Ascending aorta (tissue), 2 donors: ENCODE data around the gene JAG1. TPM values are rescaled to one million over a fixed set of nuclear protein-coding genes. Genes with fewer than 3 reads are reported as not detected.

Experiments used
- DNase-seq, 2 donors: peaks; one replicate each; pipeline ENCODE4 v3.0.0-alpha.2; 2019; ENCODE audit warnings: low spot score in 2 of 2
- H3K27ac ChIP-seq, 2 donors: fragments of 200-600 bp; sonication (generic); one replicate each; pipeline ENCODE4 v1.5.1; 2016 to 2017; ENCODE audit warnings: mild to moderate bottlenecking in 1 of 2
- H3K27me3 ChIP-seq: fragments of 200-600 bp; sonication (generic); one replicate; pipeline ENCODE4 v1.5.1; 2017
- H3K36me3 ChIP-seq, 2 donors: fragments of 200-600 bp; sonication (generic); one replicate each; pipeline ENCODE4 v1.5.1; 2016
- H3K4me1 ChIP-seq, 2 donors: fragments of 200-600 bp; sonication (generic); one replicate each; pipeline ENCODE4 v1.5.1; 2016 to 2017; ENCODE audit warnings: mild to moderate bottlenecking in 1 of 2
- H3K4me3 ChIP-seq, 2 donors: fragments of 200-600 bp; sonication (generic); one replicate each; pipeline ENCODE4 v1.5.1; 2016 to 2017; ENCODE audit warnings: mild to moderate bottlenecking in 1 of 2
- H3K9me3 ChIP-seq, 2 donors: fragments of 200-600 bp; sonication (generic); one replicate each; pipeline ENCODE4 v1.5.1; 2016
- CTCF ChIP-seq, 3 experiments: fragments of 200-600 bp in 2 of 3; fragments of 450-650 bp in 1 of 3; sonication (generic) in 2 of 3; IDR thresholded peaks; one replicate each; pipeline ENCODE4 v1.5.1; 2016 to 2019; ENCODE audit warnings: antibody characterized with exemption in 3 of 3, mild to moderate bottlenecking in 1 of 3, moderate library complexity in 1 of 3
- intact Hi-C: fragments of 100-400 bp; cut with DNase I; formaldehyde crosslinking; loops from one replicate; pipeline ENCODE4 v1.15.1; 2023
- total RNA-seq: library from RNA; depleted of rRNA; stranded (reverse); fragments of >200 nt; gene quantifications from one replicate; pipeline ENCODE4 v1.1.0, GENCODE V29; 2016

The JAG1 gene
- total RNA-seq, 1 donor from 2014 or later, result 101 TPM

GRCh38 chr20:10658876-10659632 is 14.7 kb downstream of the JAG1 start:
- TF ChIP-seq CTCF (IDR thresholded peaks at IDR 0.05), result no peak
- H3K27me3 ChIP-seq, result no peaks in the 10 kb centered on the region
- H3K4me3 ChIP-seq, result peak overlapping the region in 1 of 2 donors; percentile 2
- DNase-seq, result peak in 1 of 2 donors; percentile 57
- peak overlapping the region; percentile 93 to 100 for H3K27ac ChIP-seq
- intact Hi-C loops, result no loop called here
- H3K9me3 ChIP-seq, result no peaks in the 10 kb centered on the region
- peaks cover 31 to 94% of the 10 kb centered on the region in 2 donors for H3K4me1 ChIP-seq
- H3K36me3 ChIP-seq, result peaks cover 28 to 86% of the 10 kb centered on the region in 2 donors

- Histone ChIP-seq H3K4me3 (peak overlapping the region in 1 of 2 donors; percentile 5), H3K27ac (peak overlapping the region; percentile 93 to 100), H3K9me3 (no peaks in the 10 kb centered on the region), H3K36me3 (peaks cover 25 to 81% of the 10 kb centered on the region in 2 donors), H3K27me3 (no peaks in the 10 kb centered on the region), H3K4me1 (peaks cover 30 to 93% of the 10 kb centered on the region in 2 donors)
- intact Hi-C loops, result no loop called here
- peak in 1 of 2 donors; percentile 71 for DNase-seq
- TF ChIP-seq CTCF (IDR thresholded peaks at IDR 0.05), result no peak
These were observed 15.6 kb downstream of the JAG1 start for GRCh38 chr20:10658051-10658823.

GRCh38 chr20:10657453-10657852 is 16.3 kb downstream of the JAG1 start:
- H3K4me3 ChIP-seq, result no peak overlapping the region
- peak overlapping the region; percentile 93 to 100 for H3K27ac ChIP-seq
- peaks cover 27 to 95% of the 10 kb centered on the region in 2 donors for H3K4me1 ChIP-seq
- H3K27me3 ChIP-seq, result no peaks in the 10 kb centered on the region
- TF ChIP-seq CTCF (IDR thresholded peaks at IDR 0.05), result no peak
- peak in 1 of 2 donors; percentile 1 for DNase-seq
- peaks cover 18 to 76% of the 10 kb centered on the region in 2 donors for H3K36me3 ChIP-seq
- no peaks in the 10 kb centered on the region for H3K9me3 ChIP-seq
- intact Hi-C loops, result no loop called here

- intact Hi-C loops, result loop anchor here (2.0 kb wide), 2 partner anchors 17 kb away; partner anchors contain the start of gene JAG1
- Histone ChIP-seq H3K4me3 (peak overlapping the region in 1 of 2 donors; percentile 54), H3K27me3 (no peaks in the 10 kb centered on the region), H3K36me3 (peaks cover 20 to 76% of the 10 kb centered on the region in 2 donors), H3K9me3 (no peaks in the 10 kb centered on the region), H3K27ac (peak overlapping the region; percentile 93 to 100), H3K4me1 (peaks cover 28 to 96% of the 10 kb centered on the region in 2 donors)
- no peak for DNase-seq
- TF ChIP-seq CTCF (IDR thresholded peaks at IDR 0.05), result no peak
These were observed 17.8 kb downstream of the JAG1 start for GRCh38 chr20:10655720-10656669.

- Histone ChIP-seq H3K4me1 (peaks cover 28 to 96% of the 10 kb centered on the region in 2 donors), H3K36me3 (peaks cover 14 to 78% of the 10 kb centered on the region in 2 donors), H3K27me3 (no peaks in the 10 kb centered on the region), H3K27ac (peak overlapping the region; percentile 93 to 100), H3K4me3 (peak overlapping the region in 1 of 2 donors; percentile 54), H3K9me3 (no peaks in the 10 kb centered on the region)
- DNase-seq, result no peak
- intact Hi-C loops, result loop anchor here (2.0 kb wide), 2 partner anchors 16 to 18 kb away; partner anchors contain the start of gene JAG1
- TF ChIP-seq CTCF (IDR thresholded peaks at IDR 0.05), result no peak
These were observed 19.2 kb downstream of the JAG1 start for GRCh38 chr20:10654630-10655029.
